CD4-positive, alpha-beta T cell (primary cell): ENCODE measurements around the gene RHOU. TPM values are rescaled to one million over a fixed set of nuclear protein-coding genes. Genes with fewer than 3 reads are reported as not detected.
"Not testable (repeated sequence)": the region's sequence is repeated elsewhere in the genome, so short reads cannot be mapped to it uniquely, and the experiment has no call there.

ENCODE experiments used
- ATAC-seq: fragments of 200-7000 bp; cut with Tn5 transposase; one replicate; pipeline ENCODE4 v1.10.0; 2022; ENCODE audit warnings: mild to moderate bottlenecking; ENCODE audit not compliant: poor library complexity
- CTCF ChIA-PET: fragments of 350-600 bp; sonication (Branson Sonifier 250); formaldehyde crosslinking; loops from one replicate; lab custom pipeline; 2021; ENCODE audit warnings: antibody characterized with exemption, inconsistent platforms; lab: Charles Lee
- POLR2A ChIA-PET: fragments of 350-600 bp; sonication (Branson Sonifier 250); formaldehyde crosslinking; loops from one replicate; lab custom pipeline; 2021; ENCODE audit warnings: antibody characterized with exemption, inconsistent platforms; lab: Charles Lee
- DNase-seq, 14 experiments: peaks; one replicate each; pipeline ENCODE4 v3.0.0-alpha.2; 2013 to 2020; ENCODE audit warnings: mixed read lengths in 2 of 14
- H3K27ac ChIP-seq, 2 donors: one replicate each; pipeline versions ENCODE4 v1.5.1 to v1.7.0; 2013; ENCODE audit warnings: low read length in 2 of 2, low read depth in 1 of 2, mild to moderate bottlenecking in 1 of 2
- H3K27me3 ChIP-seq, 2 experiments: 1 replicate in 1 of 2; 2 replicates in 1 of 2; pipeline versions ENCODE4 v1.6.1 to v1.7.0; 2013; ENCODE audit warnings: low read length in 2 of 2, control low read depth in 1 of 2, mild to moderate bottlenecking in 1 of 2, moderate library complexity in 1 of 2; ENCODE audit not compliant: insufficient read depth in 2 of 2, control insufficient read depth in 1 of 2
- H3K36me3 ChIP-seq: one replicate; pipeline ENCODE4 v1.6.1; 2013; ENCODE audit warnings: low read length, control low read depth; ENCODE audit not compliant: insufficient read depth
- H3K4me1 ChIP-seq: one replicate; pipeline ENCODE4 v1.6.1; 2013; ENCODE audit warnings: low read length, control low read depth; ENCODE audit not compliant: insufficient read depth
- H3K4me3 ChIP-seq: one replicate; pipeline ENCODE4 v1.5.1; 2013; ENCODE audit warnings: mild to moderate bottlenecking, low read length, moderate library complexity
- H3K9me3 ChIP-seq, 2 experiments: 1 replicate in 1 of 2; 2 replicates in 1 of 2; pipeline versions ENCODE4 v1.6.1 to v1.7.0; 2013; ENCODE audit warnings: low read length in 2 of 2, mild to moderate bottlenecking in 2 of 2, control low read depth in 1 of 2, moderate library complexity in 1 of 2; ENCODE audit not compliant: control insufficient read depth in 1 of 2, insufficient read depth in 1 of 2
- H3K27ac Mint-ChIP-seq: one replicate; pipeline ENCODE4 v1.8.0; 2020; ENCODE audit warnings: mixed read lengths
- H3K27me3 Mint-ChIP-seq: one replicate; pipeline ENCODE4 v1.8.0; 2021; ENCODE audit warnings: mixed read lengths
- H3K36me3 Mint-ChIP-seq: one replicate; pipeline ENCODE4 v1.8.0; 2021; ENCODE audit warnings: low read depth, mixed read lengths
- H3K4me1 Mint-ChIP-seq: one replicate; pipeline ENCODE4 v1.8.0; 2021; ENCODE audit warnings: low read depth, mixed read lengths
- H3K4me3 Mint-ChIP-seq: one replicate; pipeline ENCODE4 v1.8.0; 2020; ENCODE audit warnings: mild to moderate bottlenecking, mixed read lengths
- H3K9me3 Mint-ChIP-seq: one replicate; pipeline ENCODE4 v1.8.0; 2020; ENCODE audit warnings: mixed read lengths
- intact Hi-C, 2 experiments: fragments of 100-400 bp; cut with DNase I in 1 of 2; cut with micrococcal nuclease in 1 of 2; formaldehyde crosslinking; loops; one replicate each; pipeline versions ENCODE4 v1.15.1 to v1.9.0; 2023 to 2025; cut with DNase I, micrococcal nuclease
- total RNA-seq, 174 experiments: library from RNA in 2 of 174; stranded (reverse) in 2 of 174; gene quantifications; one replicate each; pipeline ENCODE4 v1.2.3 and lab custom pipeline; 2021 to 2026
- TF ChIP-seq, protein P1 (sequence below): fragments of 200-600 bp; IDR thresholded peaks from one replicate; pipeline ENCODE4 v1.8.0; 2022; ENCODE audit warnings: antibody characterized with exemption, mild to moderate bottlenecking

Gene RHOU
- total RNA-seq, 2 experiments from 2014 or later = 1.2 TPM

DNA sequence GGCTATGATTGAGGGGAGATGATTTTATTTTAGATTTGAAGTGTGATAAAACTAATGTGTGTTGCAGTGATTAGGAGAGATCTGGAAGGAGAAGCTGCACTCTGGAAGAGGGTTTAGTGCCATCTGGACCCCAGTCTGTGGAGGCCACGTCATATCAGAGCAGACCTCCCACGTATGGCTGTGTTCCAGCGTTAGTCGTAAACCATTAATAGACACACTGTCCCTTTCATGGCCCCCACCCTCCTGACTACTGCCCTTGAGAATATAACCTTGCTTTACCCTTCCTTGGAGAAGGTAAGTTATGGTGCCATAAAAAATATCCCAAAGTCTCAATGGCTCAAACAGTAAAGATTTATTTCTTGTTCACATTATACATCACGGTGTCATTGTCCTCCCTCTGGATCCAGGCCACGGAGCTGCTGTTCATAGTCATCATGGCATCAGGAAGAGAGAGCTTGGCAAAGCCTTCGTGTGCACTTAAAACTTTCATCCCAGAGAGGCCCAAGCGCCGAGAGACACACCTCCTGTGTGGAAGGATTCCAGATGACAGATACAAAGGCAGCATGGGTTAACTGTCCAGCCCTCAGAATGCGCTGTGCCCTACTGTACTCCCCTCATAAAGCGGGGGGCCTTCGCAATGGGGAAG is 33.2 kb downstream of the RHOU start:
- peaks cover 18% of the 10 kb centered on the region for H3K4me1 ChIP-seq
- intact Hi-C loops = no loop called here
- H3K36me3 Mint-ChIP-seq = no peaks in the 10 kb centered on the region
- H3K4me3 Mint-ChIP-seq = no peak overlapping the region
- TF ChIP-seq, protein P1, sequence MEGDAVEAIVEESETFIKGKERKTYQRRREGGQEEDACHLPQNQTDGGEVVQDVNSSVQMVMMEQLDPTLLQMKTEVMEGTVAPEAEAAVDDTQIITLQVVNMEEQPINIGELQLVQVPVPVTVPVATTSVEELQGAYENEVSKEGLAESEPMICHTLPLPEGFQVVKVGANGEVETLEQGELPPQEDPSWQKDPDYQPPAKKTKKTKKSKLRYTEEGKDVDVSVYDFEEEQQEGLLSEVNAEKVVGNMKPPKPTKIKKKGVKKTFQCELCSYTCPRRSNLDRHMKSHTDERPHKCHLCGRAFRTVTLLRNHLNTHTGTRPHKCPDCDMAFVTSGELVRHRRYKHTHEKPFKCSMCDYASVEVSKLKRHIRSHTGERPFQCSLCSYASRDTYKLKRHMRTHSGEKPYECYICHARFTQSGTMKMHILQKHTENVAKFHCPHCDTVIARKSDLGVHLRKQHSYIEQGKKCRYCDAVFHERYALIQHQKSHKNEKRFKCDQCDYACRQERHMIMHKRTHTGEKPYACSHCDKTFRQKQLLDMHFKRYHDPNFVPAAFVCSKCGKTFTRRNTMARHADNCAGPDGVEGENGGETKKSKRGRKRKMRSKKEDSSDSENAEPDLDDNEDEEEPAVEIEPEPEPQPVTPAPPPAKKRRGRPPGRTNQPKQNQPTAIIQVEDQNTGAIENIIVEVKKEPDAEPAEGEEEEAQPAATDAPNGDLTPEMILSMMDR = no peak
- H3K9me3 Mint-ChIP-seq = no peaks in the 10 kb centered on the region
- H3K9me3 ChIP-seq = no peaks in the 10 kb centered on the region
- CTCF ChIA-PET = no interaction called here
- H3K36me3 ChIP-seq = no peaks in the 10 kb centered on the region
- H3K27me3 ChIP-seq = no peaks in the 10 kb centered on the region
- DNase-seq (no peak), ATAC-seq (no peak)
- H3K4me3 ChIP-seq = no peak overlapping the region
- H3K27ac Mint-ChIP-seq = no peak overlapping the region
- POLR2A ChIA-PET = no interaction called here
- no peaks in the 10 kb centered on the region for H3K27me3 Mint-ChIP-seq
- peaks cover 8% of the 10 kb centered on the region for H3K4me1 Mint-ChIP-seq
- no peak overlapping the region for H3K27ac ChIP-seq

DNA sequence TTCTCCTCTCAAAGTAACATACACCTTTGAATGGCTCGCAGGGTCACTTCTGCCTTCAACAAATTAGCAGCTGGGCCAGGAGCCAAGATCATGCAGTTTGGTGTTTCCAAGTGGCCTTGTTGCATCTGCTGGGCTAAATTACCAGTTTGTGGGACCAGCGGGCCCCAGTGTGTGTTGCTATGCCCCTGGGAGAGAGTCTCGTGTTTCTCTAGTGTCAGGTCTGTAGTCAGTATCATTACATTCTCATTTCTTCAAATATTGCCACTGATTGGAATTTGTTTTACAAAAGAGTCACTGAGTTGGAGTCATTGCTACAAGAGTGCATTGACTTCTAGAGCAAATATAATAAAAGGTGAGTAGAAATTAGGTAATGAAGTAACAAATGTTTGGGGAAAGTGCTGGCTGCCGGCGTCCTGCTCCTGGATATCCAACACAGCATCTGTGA is 35.5 kb downstream of the RHOU start:
- no peaks in the 10 kb centered on the region for H3K27me3 ChIP-seq
- TF ChIP-seq, protein P1 = no peak
- intact Hi-C loops = loop anchor here in 1 of 2 experiments (10.0 kb wide), 1 partner anchor 134 kb away; no protein-coding TSS in a partner anchor
- peaks cover 8% of the 10 kb centered on the region for H3K4me1 ChIP-seq
- Mint-ChIP-seq H3K27ac (no peak overlapping the region), H3K4me3 (no peak overlapping the region), H3K9me3 (no peaks in the 10 kb centered on the region), H3K36me3 (no peaks in the 10 kb centered on the region), H3K4me1 (peaks cover 2% of the 10 kb centered on the region), H3K27me3 (no peaks in the 10 kb centered on the region)
- ATAC-seq (no peak), DNase-seq (no peak)
- H3K27ac ChIP-seq = no peak overlapping the region
- H3K4me3 ChIP-seq = no peak overlapping the region
- ChIA-PET CTCF (no interaction called here), POLR2A (no interaction called here)
- no peaks in the 10 kb centered on the region for H3K9me3 ChIP-seq
- no peaks in the 10 kb centered on the region for H3K36me3 ChIP-seq

DNA sequence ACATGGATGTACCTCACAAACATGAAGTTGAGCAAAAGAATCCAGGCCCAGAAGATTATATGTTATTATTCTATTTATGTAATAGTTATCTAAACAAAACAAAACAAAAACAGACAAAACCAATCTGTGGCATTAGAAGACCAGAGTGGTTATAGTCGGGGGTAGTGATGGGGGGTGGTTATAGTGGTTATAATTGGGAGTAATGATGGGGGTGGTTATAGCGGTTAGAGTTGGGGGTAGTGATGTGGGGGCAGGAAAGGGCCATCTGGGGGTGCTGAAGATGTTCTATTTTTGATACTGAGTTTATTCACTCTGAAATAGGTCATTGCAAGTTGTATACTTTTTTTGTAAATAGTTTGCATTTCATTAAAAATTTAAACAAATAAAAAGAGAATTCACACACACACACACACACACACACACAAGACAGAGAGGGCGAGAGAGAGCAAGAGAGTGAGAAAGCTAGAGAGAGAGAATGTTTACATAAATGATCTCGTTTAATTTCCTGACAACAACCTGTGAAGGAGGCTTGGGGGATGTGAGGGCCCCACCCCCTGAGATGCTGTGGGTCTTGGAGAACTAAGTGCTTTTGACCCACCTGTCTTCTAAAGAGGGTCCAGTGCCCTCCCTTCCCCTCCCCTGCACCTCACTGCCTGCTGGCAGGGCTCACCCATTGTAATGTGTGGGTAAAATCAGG is 37.4 kb downstream of the RHOU start:
- intact Hi-C loops = loop anchor here in 1 of 2 experiments (10.0 kb wide), 1 partner anchor 132 kb away; no protein-coding TSS in a partner anchor
- Mint-ChIP-seq H3K27me3 (no peaks in the 10 kb centered on the region), H3K36me3 (no peaks in the 10 kb centered on the region), H3K4me3 (no peak overlapping the region), H3K9me3 (no peaks in the 10 kb centered on the region), H3K4me1 (no peaks in the 10 kb centered on the region), H3K27ac (no peak overlapping the region)
- H3K27ac ChIP-seq = no peak overlapping the region
- H3K4me3 ChIP-seq = no peak overlapping the region
- CTCF ChIA-PET = no interaction called here
- DNase-seq (peak in 1 of 14 experiments; percentile 30), ATAC-seq (no peak)
- peaks cover 7% of the 10 kb centered on the region for H3K4me1 ChIP-seq
- H3K27me3 ChIP-seq = no peaks in the 10 kb centered on the region
- POLR2A ChIA-PET = no interaction called here
- no peaks in the 10 kb centered on the region for H3K36me3 ChIP-seq
- TF ChIP-seq, protein P1 = no peak
- H3K9me3 ChIP-seq = no peaks in the 10 kb centered on the region

DNA sequence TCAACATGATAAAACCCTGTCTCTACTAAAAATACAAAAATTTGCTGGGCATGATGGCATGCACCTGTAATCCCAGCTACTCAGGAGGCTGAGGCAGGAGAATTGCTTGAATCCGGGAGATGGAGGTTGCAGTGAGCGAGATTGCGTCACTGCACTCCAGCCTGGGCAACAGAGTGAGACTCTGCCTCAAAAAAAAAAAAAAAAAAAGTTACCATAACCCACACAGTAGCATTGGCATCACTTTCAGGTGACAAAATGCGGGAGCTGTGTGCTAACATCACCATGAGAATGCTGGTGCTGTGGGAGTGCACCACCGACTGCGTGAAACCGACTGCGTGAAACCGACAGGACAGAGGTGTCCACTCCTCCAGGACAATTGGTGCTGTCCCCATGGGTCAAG is 40.7 kb downstream of the RHOU start:
- H3K4me1 ChIP-seq, H3K4me3 Mint-ChIP-seq, H3K36me3 ChIP-seq, CTCF ChIA-PET, H3K27ac Mint-ChIP-seq, ATAC-seq, H3K9me3 Mint-ChIP-seq, H3K9me3 ChIP-seq, POLR2A ChIA-PET, DNase-seq, H3K4me3 ChIP-seq, H3K27me3 Mint-ChIP-seq, H3K36me3 Mint-ChIP-seq, H3K4me1 Mint-ChIP-seq, H3K27me3 ChIP-seq, H3K27ac ChIP-seq: not testable (repeated sequence)
- intact Hi-C loops = loop anchor here in 1 of 2 experiments (10.0 kb wide), 1 partner anchor 129 kb away; no protein-coding TSS in a partner anchor
